ENCODE data around the gene NPC1L1.

DNA sequence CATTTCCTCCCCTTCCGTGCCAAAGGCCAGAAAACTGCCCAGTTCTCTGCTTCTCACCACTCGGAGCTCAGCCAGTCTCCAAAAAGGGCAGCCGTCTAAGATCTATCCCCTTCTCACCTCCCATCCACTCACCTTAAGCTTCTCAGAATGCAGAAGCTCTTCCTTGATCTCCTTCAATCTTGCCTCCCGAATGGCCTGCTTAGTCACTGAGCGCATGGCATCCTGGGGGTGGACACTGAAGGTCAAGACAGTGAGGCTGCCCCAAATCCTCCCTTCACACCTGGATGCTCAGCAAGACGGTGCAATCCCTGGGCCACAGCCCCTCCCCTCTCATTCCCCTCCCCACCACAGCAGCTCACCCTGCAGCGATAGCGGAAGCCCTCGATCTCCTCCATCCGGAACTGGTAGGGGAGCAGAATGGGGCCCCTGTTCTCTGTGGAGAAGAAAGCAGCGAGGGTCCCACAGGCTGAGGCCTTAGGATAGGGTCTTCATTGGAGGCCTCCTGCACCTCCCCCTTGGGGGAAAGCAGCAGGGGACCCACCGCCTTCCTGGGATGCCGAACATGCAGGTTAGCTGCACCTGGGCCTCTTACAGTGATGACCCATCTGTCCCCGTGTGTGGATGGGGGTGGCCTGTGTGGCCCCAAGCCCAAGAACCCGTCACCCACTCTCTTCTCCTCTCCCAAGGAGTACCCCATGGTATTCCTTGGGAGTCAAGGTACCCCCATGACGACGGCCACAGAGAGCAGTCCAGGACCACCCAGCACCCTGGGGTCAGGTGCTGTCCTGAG lies 27.8 kb upstream of the NPC1L1 start:
- TF ChIP-seq, protein P1, sequence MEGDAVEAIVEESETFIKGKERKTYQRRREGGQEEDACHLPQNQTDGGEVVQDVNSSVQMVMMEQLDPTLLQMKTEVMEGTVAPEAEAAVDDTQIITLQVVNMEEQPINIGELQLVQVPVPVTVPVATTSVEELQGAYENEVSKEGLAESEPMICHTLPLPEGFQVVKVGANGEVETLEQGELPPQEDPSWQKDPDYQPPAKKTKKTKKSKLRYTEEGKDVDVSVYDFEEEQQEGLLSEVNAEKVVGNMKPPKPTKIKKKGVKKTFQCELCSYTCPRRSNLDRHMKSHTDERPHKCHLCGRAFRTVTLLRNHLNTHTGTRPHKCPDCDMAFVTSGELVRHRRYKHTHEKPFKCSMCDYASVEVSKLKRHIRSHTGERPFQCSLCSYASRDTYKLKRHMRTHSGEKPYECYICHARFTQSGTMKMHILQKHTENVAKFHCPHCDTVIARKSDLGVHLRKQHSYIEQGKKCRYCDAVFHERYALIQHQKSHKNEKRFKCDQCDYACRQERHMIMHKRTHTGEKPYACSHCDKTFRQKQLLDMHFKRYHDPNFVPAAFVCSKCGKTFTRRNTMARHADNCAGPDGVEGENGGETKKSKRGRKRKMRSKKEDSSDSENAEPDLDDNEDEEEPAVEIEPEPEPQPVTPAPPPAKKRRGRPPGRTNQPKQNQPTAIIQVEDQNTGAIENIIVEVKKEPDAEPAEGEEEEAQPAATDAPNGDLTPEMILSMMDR (IDR thresholded peaks at IDR 0.05; ENCODE audit: low read depth, low read length, poor library complexity, severe bottlenecking) = no peak
- no peak for TF ChIP-seq EZH2phosphoT487 (IDR thresholded peaks at IDR 0.05; ENCODE audit: borderline replicate concordance, low read length)

All from DOHH2 (cell line).